Measurements from ENCODE around the gene ECD. TPM values are rescaled to one million over a fixed set of nuclear protein-coding genes. Genes with fewer than 3 reads are reported as not detected.
"Not testable (repeated sequence)": the region's sequence is repeated elsewhere in the genome, so short reads cannot be mapped to it uniquely, and the experiment has no call there.

ECD gene
- total RNA-seq, 1 donor from 2014 or later, result 14.4 TPM

- DNase-seq; intact Hi-C loops (cut with DNase I); ATAC-seq (ENCODE audit: poor library complexity): not testable (repeated sequence)
These were observed 55.8 kb downstream of the ECD start for GRCh38 chr10:73112032-73112431.

GRCh38 chr10:73110345-73110849 lies 57.4 kb downstream of the ECD start, which contains the start of gene NUDT13:
Gene NUDT13, plus strand, starts transcription at chr10:73110455. Its CDS starts 3,911 bp downstream, at chr10:73114366.
- intact Hi-C loops (cut with DNase I), result no loop called here

GRCh38 chr10:73109248-73109652 lies 58.6 kb downstream of the ECD start:
- DNase-seq; ATAC-seq (ENCODE audit: poor library complexity); intact Hi-C loops (cut with DNase I): not testable (repeated sequence)

More at GRCh38 chr10:73110345-73110849, 57.4 kb downstream of the ECD start, which contains the start of gene NUDT13:
- peak; percentile 61 for DNase-seq
- peak; percentile 97 for ATAC-seq (ENCODE audit: poor library complexity)

GRCh38 chr10:73106301-73106700 lies 61.5 kb downstream of the ECD start:
- DNase-seq (no peak), ATAC-seq (ENCODE audit: poor library complexity) (no peak)
- intact Hi-C loops (cut with DNase I), result no loop called here

- ATAC-seq (ENCODE audit: poor library complexity) (no peak), DNase-seq (no peak)
- intact Hi-C loops (cut with DNase I), result loop anchor here (5.0 kb wide), 1 partner anchor 63 kb away; no protein-coding TSS in a partner anchor
These were observed 68.7 kb downstream of the ECD start for GRCh38 chr10:73099141-73099540.

GRCh38 chr10:73097305-73097670 lies 70.5 kb downstream of the ECD start:
- intact Hi-C loops (cut with DNase I), result loop anchor here (5.0 kb wide), 1 partner anchor 65 kb away; no protein-coding TSS in a partner anchor
- no peak for ATAC-seq (ENCODE audit: poor library complexity)
- DNase-seq, result no peak

- ATAC-seq (ENCODE audit: poor library complexity), result peak; percentile 97
- DNase-seq, result peak; percentile 100
- intact Hi-C loops (cut with DNase I), result loop anchor here (5.0 kb wide), 1 partner anchor 66 kb away; no protein-coding TSS in a partner anchor
These were observed 71.1 kb downstream of the ECD start, which contains the start of gene P4HA1 for GRCh38 chr10:73096449-73097304. Gene P4HA1, minus strand, starts transcription at chr10:73096866. Its CDS starts 21,983 bp downstream, at chr10:73074883.

- intact Hi-C loops (cut with DNase I), result loop anchor here (5.0 kb wide), 1 partner anchor 66 kb away; no protein-coding TSS in a partner anchor
- DNase-seq, result peak; percentile 83
- peak; percentile 65 for ATAC-seq (ENCODE audit: poor library complexity)
These were observed 71.8 kb downstream of the ECD start for GRCh38 chr10:73096041-73096448.

GRCh38 chr10:73095481-73096021 lies 72.3 kb downstream of the ECD start:
- intact Hi-C loops (cut with DNase I), result loop anchor here (5.0 kb wide), 1 partner anchor 67 kb away; no protein-coding TSS in a partner anchor
- DNase-seq, result peak; percentile 53
- ATAC-seq (ENCODE audit: poor library complexity), result peak; percentile 14

- DNase-seq, result no peak
- intact Hi-C loops (cut with DNase I), result loop anchor here (5.0 kb wide), 1 partner anchor 67 kb away; no protein-coding TSS in a partner anchor
- ATAC-seq (ENCODE audit: poor library complexity), result no peak
These were observed 72.8 kb downstream of the ECD start for GRCh38 chr10:73094986-73095480.

- no peak for ATAC-seq (ENCODE audit: poor library complexity)
- DNase-seq, result no peak
- intact Hi-C loops (cut with DNase I), result no loop called here
These were observed 73.6 kb downstream of the ECD start for GRCh38 chr10:73093922-73094850.

- ATAC-seq (ENCODE audit: poor library complexity), result no peak
- intact Hi-C loops (cut with DNase I), result no loop called here
- no peak for DNase-seq
These were observed 75.0 kb downstream of the ECD start for GRCh38 chr10:73092830-73093229.

GRCh38 chr10:73088304-73088703 lies 79.5 kb downstream of the ECD start:
- ATAC-seq (ENCODE audit: poor library complexity), result no peak

GRCh38 chr10:73086816-73087215 lies 81.0 kb downstream of the ECD start:
- intact Hi-C loops (cut with DNase I), result no loop called here
- no peak for ATAC-seq (ENCODE audit: poor library complexity)
- no peak for DNase-seq

More at GRCh38 chr10:73088304-73088703, 79.5 kb downstream of the ECD start:
- DNase-seq, result no peak
- intact Hi-C loops (cut with DNase I), result no loop called here

GRCh38 chr10:73084209-73084608 lies 83.6 kb downstream of the ECD start:
- DNase-seq (no peak), ATAC-seq (ENCODE audit: poor library complexity) (no peak)
- intact Hi-C loops (cut with DNase I), result no loop called here
